IMR-90 (cell line): Measurements from ENCODE around the gene PKD1. TPM values are rescaled to one million over a fixed set of nuclear protein-coding genes. Genes with fewer than 3 reads are reported as not detected.

ENCODE experiments used
- ATAC-seq: fragments of 200-7000 bp; cut with Tn5 transposase; 2 replicates; pipeline ENCODE4 v1.9.1; 2020; ENCODE audit warnings: low read depth, mild to moderate bottlenecking, moderate library complexity
- BruUV-seq: library from RNA; stranded (reverse); fragments of 400-500 nt; replicated peaks from 2 replicates; lab custom pipeline; 2021; lab: Mats Ljungman, UMichigan
- CTCF ChIA-PET: fragments of 300-600 bp; formaldehyde crosslinking; extraction: SDS; loops from one replicate; lab custom pipeline; 2021; ENCODE audit warnings: antibody characterized with exemption; lab: Yijun Ruan, JAX
- POLR2A ChIA-PET: fragments of 300-600 bp; sonication (Branson Sonifier 250); formaldehyde crosslinking; loops from one replicate; lab custom pipeline; 2022; ENCODE audit warnings: antibody characterized with exemption; ENCODE audit not compliant: unreplicated experiment; lab: Charles Lee
- DNase-seq: peaks from one replicate; pipeline ENCODE4 v3.0.0; 2013
- H2AFZ ChIP-seq: replicated peaks from 2 replicates; pipeline ENCODE3; 2013; ENCODE audit warnings: low read length, mild to moderate bottlenecking; ENCODE audit not compliant: poor library complexity
- H2AK5ac ChIP-seq: 2 replicates; pipeline ENCODE4 v1.6.1; 2013; ENCODE audit warnings: low read depth, low read length, inconsistent platforms
- H2AK9ac ChIP-seq: replicated peaks from 2 replicates; pipeline ENCODE3; 2013; ENCODE audit warnings: mild to moderate bottlenecking, low read depth, low read length, moderate library complexity; ENCODE audit not compliant: poor library complexity
- H2BK120ac ChIP-seq: 2 replicates; pipeline ENCODE4 v1.6.1; 2013; ENCODE audit warnings: low read depth, low read length, inconsistent platforms
- H2BK15ac ChIP-seq: 3 replicates; pipeline ENCODE4 v1.6.1; 2013; ENCODE audit warnings: low read depth, low read length, inconsistent platforms
- H2BK20ac ChIP-seq: 2 replicates; pipeline ENCODE4 v1.6.1; 2013; ENCODE audit warnings: low read depth, mild to moderate bottlenecking, inconsistent platforms, low read length, moderate library complexity
- H2BK5ac ChIP-seq: 2 replicates; pipeline ENCODE4 v1.6.1; 2013; ENCODE audit warnings: mild to moderate bottlenecking, low read depth, low read length, inconsistent platforms; ENCODE audit not compliant: poor library complexity, severe bottlenecking
- H3K14ac ChIP-seq: replicated peaks from 2 replicates; pipeline ENCODE4 v1.6.1; 2013; ENCODE audit warnings: low read depth, low read length, inconsistent platforms
- H3K18ac ChIP-seq: 2 replicates; pipeline ENCODE4 v1.6.1; 2013; ENCODE audit warnings: low read depth, low read length, control low read depth
- H3K23ac ChIP-seq: 2 replicates; pipeline ENCODE4 v1.6.1; 2013; ENCODE audit warnings: low read depth, low read length, inconsistent platforms
- H3K27ac ChIP-seq: 2 replicates; pipeline ENCODE4 v1.5.1; 2013; ENCODE audit warnings: mild to moderate bottlenecking, control low read depth, low read length; ENCODE audit not compliant: insufficient read depth
- H3K27me3 ChIP-seq: 2 replicates; pipeline ENCODE4 v1.6.1; 2013; ENCODE audit warnings: low read length; ENCODE audit not compliant: control insufficient read depth, insufficient read depth
- H3K36me3 ChIP-seq: 2 replicates; pipeline ENCODE4 v1.6.1; 2013; ENCODE audit warnings: low read length, mixed read lengths; ENCODE audit not compliant: control insufficient read depth, insufficient read depth
- H3K4ac ChIP-seq: 2 replicates; pipeline ENCODE4 v1.6.1; 2013; ENCODE audit warnings: low read depth, low read length, inconsistent platforms
- H3K4me1 ChIP-seq: 2 replicates; pipeline ENCODE4 v1.6.1; 2013; ENCODE audit warnings: low read length, mixed read lengths; ENCODE audit not compliant: control insufficient read depth, insufficient read depth
- H3K4me2 ChIP-seq: 2 replicates; pipeline ENCODE4 v1.6.1; 2013; ENCODE audit warnings: low read depth, mild to moderate bottlenecking, control low read depth, low read length, moderate library complexity
- H3K4me3 ChIP-seq: 2 replicates; pipeline ENCODE4 v1.5.1; 2013; ENCODE audit warnings: low read depth, mild to moderate bottlenecking, control low read depth, low read length, moderate library complexity; ENCODE audit not compliant: insufficient read depth
- H3K56ac ChIP-seq: 2 replicates; pipeline ENCODE4 v1.6.1; 2013; ENCODE audit warnings: low read length, inconsistent platforms; ENCODE audit not compliant: insufficient read depth; ENCODE audit errors: extremely low read depth
- H3K79me1 ChIP-seq, 2 experiments: 2 replicates each; pipeline ENCODE4 v1.6.1; 2013; ENCODE audit warnings: low read length in 2 of 2, inconsistent platforms in 1 of 2, low read depth in 1 of 2
- H3K9ac ChIP-seq: 2 replicates; pipeline ENCODE4 v1.6.1; 2013; ENCODE audit warnings: low read depth, low read length, control low read depth
- H3K9me1 ChIP-seq: 2 replicates; pipeline ENCODE4 v1.6.1; 2013; ENCODE audit warnings: low read length, inconsistent platforms; ENCODE audit not compliant: insufficient read depth
- H3K9me3 ChIP-seq: 2 replicates; pipeline ENCODE4 v1.6.1; 2013; ENCODE audit warnings: low read length; ENCODE audit not compliant: control insufficient read depth, insufficient read depth
- H4K20me1 ChIP-seq: 2 replicates; pipeline ENCODE4 v1.6.1; 2013; ENCODE audit warnings: low read length, inconsistent platforms; ENCODE audit not compliant: insufficient read depth
- H4K5ac ChIP-seq: 2 replicates; pipeline ENCODE4 v1.6.1; 2013; ENCODE audit warnings: mild to moderate bottlenecking, low read depth, low read length, control low read depth
- H4K8ac ChIP-seq, 2 experiments: 2 replicates each; pipeline ENCODE4 v1.6.1; 2013; ENCODE audit warnings: low read depth in 2 of 2, low read length in 2 of 2, control low read depth in 1 of 2, inconsistent platforms in 1 of 2
- H4K91ac ChIP-seq: 2 replicates; pipeline ENCODE4 v1.6.1; 2013; ENCODE audit warnings: low read depth, low read length, inconsistent platforms; ENCODE audit not compliant: insufficient read depth
- CTCF ChIP-seq: conservative IDR thresholded peaks from 2 replicates; pipeline ENCODE4 v1.5.1; 2012; ENCODE audit warnings: mild to moderate bottlenecking, low read depth, low read length, improper control_type of control experiment
- MAFK ChIP-seq: IDR thresholded peaks from 2 replicates; pipeline ENCODE4 v1.6.1; 2012; ENCODE audit warnings: low read depth, low read length, improper control_type of control experiment
- RAD21 ChIP-seq: IDR thresholded peaks from 2 replicates; pipeline ENCODE4 v1.6.1; 2012; ENCODE audit warnings: low read length, improper control_type of control experiment
- WGBS, 2 experiments: methylation state at CpG; one replicate each; pipeline versions ENCODE4 v1.1.5 to v1.1.7; 2013; ENCODE audit warnings: missing lambda C conversion rate in 2 of 2; ENCODE audit not compliant: insufficient read length in 1 of 2; ENCODE audit errors: extremely low coverage in 2 of 2; 5-methylcytosine and 5-hydroxymethylcytosine counted together
- dilution Hi-C: fragments of 300-500 bp; cut with HindIII; formaldehyde crosslinking; loops from one replicate; pipeline ENCODE4 v1.14.3; 2018; ENCODE audit warnings: low sequenced_read_pairs; ENCODE audit not compliant: unreplicated experiment
- in situ Hi-C: fragments of 300-500 bp; cut with MboI; formaldehyde crosslinking; loops from 3 replicates; pipeline ENCODE4 v1.14.3; 2019; ENCODE audit warnings: low sequenced_read_pairs, inconsistent platforms, mixed read lengths
- intact Hi-C: fragments of 100-400 bp; cut with micrococcal nuclease; formaldehyde crosslinking; loops from 2 replicates; pipeline ENCODE4 v1.10.0; 2022
- polyA plus RNA-seq, 3 experiments: library from polyadenylated mRNA; depleted of rRNA; stranded (reverse); fragments of >200 nt; gene quantifications; 2 replicates each; pipeline ENCODE4 v1.2.3, GENCODE V29; 2012; ENCODE audit warnings: low replicate concordance in 1 of 3
- total RNA-seq: library from RNA; depleted of rRNA; stranded (reverse); fragments of >200 nt; gene quantifications from 2 replicates; pipeline ENCODE4 v1.2.3, GENCODE V29; 2012

The PKD1 gene
- total and polyA plus RNA-seq, 2 of the 4 experiments (the other 2 are of a cell fraction): 7.9 to 97.3 TPM

GRCh38 chr16:2075631-2076030, 60.1 kb downstream of the PKD1 start:
- intact Hi-C loops: no loop called here

More at GRCh38 chr16:2075631-2076030, 60.1 kb downstream of the PKD1 start:
- ChIA-PET CTCF (interaction anchor here (0.7 kb wide), 1 partner anchor 10 kb away, joined by 5 read pairs; no protein-coding TSS in a partner anchor), POLR2A (no interaction called here)
- no peaks in the 10 kb centered on the region; a peak in 2 of 4 replicates for H3K79me1 ChIP-seq
- no peak overlapping the region for H2BK15ac ChIP-seq
- BruUV-seq: no TSS peak
- H3K14ac ChIP-seq: no peak overlapping the region
- H3K23ac ChIP-seq: no peak overlapping the region
- 100% methylated on average over 6 of the region's 24 CpGs; no CpG with 5 or more reads in 1 of the 2 experiments for WGBS, 2 experiments
- H3K27me3 ChIP-seq: no peaks in the 10 kb centered on the region
- H4K8ac ChIP-seq: no peak overlapping the region
- H3K56ac ChIP-seq: no peak overlapping the region
- no peak overlapping the region for H2BK120ac ChIP-seq
- no peak for TF ChIP-seq MAFK
- no peak for TF ChIP-seq CTCF
- no peak for TF ChIP-seq RAD21
- H3K4ac ChIP-seq: no peak overlapping the region
- no peak overlapping the region for H2AK9ac ChIP-seq
- no peak overlapping the region for H3K4me3 ChIP-seq
- no peaks in the 10 kb centered on the region; the same call in 1 of the 2 replicates for H4K20me1 ChIP-seq
- no peak overlapping the region for H3K18ac ChIP-seq
- no peaks in the 10 kb centered on the region for H3K9me1 ChIP-seq
- H2BK20ac ChIP-seq: no peak overlapping the region
- H2AFZ ChIP-seq: no peak overlapping the region
- DNase-seq (no peak), ATAC-seq (no peak)
- no peaks in the 10 kb centered on the region for H3K9me3 ChIP-seq
- H3K27ac ChIP-seq: no peak overlapping the region
- in situ Hi-C loops (no loop called here), dilution Hi-C loops (no loop called here)
- no peak overlapping the region for H4K91ac ChIP-seq
- H4K5ac ChIP-seq: no peak overlapping the region
- peaks cover 68% of the 10 kb centered on the region for H3K36me3 ChIP-seq
- H3K9ac ChIP-seq: no peak overlapping the region
- no peak overlapping the region for H2BK5ac ChIP-seq
- H3K4me2 ChIP-seq: no peak overlapping the region
- no peaks in the 10 kb centered on the region for H3K4me1 ChIP-seq
- H2AK5ac ChIP-seq: no peak overlapping the region
